K562 (cell line): ENCODE results near the gene GLB1L. TPM values are rescaled to one million over a fixed set of nuclear protein-coding genes. Genes with fewer than 3 reads are reported as not detected.

Experiments used
- ARNT ChIP-seq, 2 experiments: fragments of 450-650 bp; IDR thresholded peaks; 2 replicates each; pipeline ENCODE4 v1.6.1; 2016; ENCODE audit warnings: mild to moderate bottlenecking in 1 of 2
- CBFB ChIP-seq: sonication (generic); formaldehyde crosslinking; IDR thresholded peaks from 2 replicates; pipeline ENCODE4 v1.4.0; 2020; ENCODE audit warnings: mild to moderate bottlenecking, missing genetic modification reagents
- CBX1 ChIP-seq: sonication (generic); IDR thresholded peaks from 2 replicates; pipeline ENCODE4 v1.6.1; 2016; ENCODE audit warnings: antibody characterized with exemption, low read depth, mild to moderate bottlenecking
- CCNT2 ChIP-seq: IDR thresholded peaks from 2 replicates; pipeline ENCODE4 v1.6.1; 2011; ENCODE audit warnings: borderline replicate concordance, low read depth, mild to moderate bottlenecking, moderate library complexity, mixed read lengths, low read length; ENCODE audit not compliant: insufficient read length; ENCODE audit errors: extremely low read depth
- CEBPG ChIP-seq, 3 experiments: fragments of 200-800 bp in 1 of 3; sonication (Bioruptor generic) in 1 of 3; sonication (generic) in 1 of 3; formaldehyde crosslinking in 1 of 3; IDR thresholded peaks in 2 of 3; conservative IDR thresholded peaks in 1 of 3; 2 replicates each; pipeline versions ENCODE4 v1.6.1 to v1.8.0; 2016 to 2022; ENCODE audit warnings: missing compliant biosample characterization in 2 of 3, missing genetic modification characterization in 2 of 3, mild to moderate bottlenecking in 1 of 3, missing genetic modification reagents in 1 of 3
- L3MBTL2 ChIP-seq: fragments of 450-650 bp; IDR thresholded peaks from 2 replicates; pipeline ENCODE4 v1.6.1; 2016; ENCODE audit warnings: mild to moderate bottlenecking, moderate library complexity
- NR4A1 ChIP-seq, 2 experiments: fragments of 250-450 bp in 1 of 2; fragments of 450-650 bp in 1 of 2; sonication (Bioruptor Pico) in 1 of 2; IDR thresholded peaks; 2 replicates each; pipeline versions ENCODE4 v1.4.0 to v1.6.1; 2016 to 2020; ENCODE audit warnings: mild to moderate bottlenecking in 2 of 2, missing compliant biosample characterization in 1 of 2, missing genetic modification characterization in 1 of 2, moderate library complexity in 1 of 2
- NRF1 ChIP-seq, 2 experiments: fragments of 450-650 bp; IDR thresholded peaks in 1 of 2; conservative IDR thresholded peaks in 1 of 2; 2 replicates each; pipeline ENCODE4 v1.6.1; 2014; ENCODE audit warnings: mild to moderate bottlenecking in 2 of 2
- PATZ1 ChIP-seq: fragments of 250-450 bp; sonication (Bioruptor Pico); IDR thresholded peaks from 2 replicates; pipeline ENCODE4 v1.5.0; 2020; ENCODE audit warnings: mild to moderate bottlenecking, borderline replicate concordance
- PKNOX1 ChIP-seq: fragments of 450-650 bp; IDR thresholded peaks from 2 replicates; pipeline ENCODE4 v1.6.1; 2016
- POLR2AphosphoS5 ChIP-seq: IDR thresholded peaks from 2 replicates; pipeline ENCODE4 v1.6.1; 2011; ENCODE audit warnings: mild to moderate bottlenecking, low read depth, low read length, moderate library complexity; ENCODE audit not compliant: control insufficient read depth, insufficient read depth
- POLR2H ChIP-seq: IDR thresholded peaks from 2 replicates; pipeline ENCODE4 v1.6.1; 2016; ENCODE audit warnings: missing genetic modification characterization, low read depth, mild to moderate bottlenecking, control low read depth, missing compliant biosample characterization, moderate library complexity
- SMAD4 ChIP-seq: fragments of 250-450 bp; sonication (Bioruptor Pico); conservative IDR thresholded peaks from 2 replicates; pipeline ENCODE4 v1.8.0; 2021; ENCODE audit warnings: inconsistent platforms, mild to moderate bottlenecking, moderate library complexity
- SMARCB1 ChIP-seq: IDR thresholded peaks from 2 replicates; pipeline ENCODE4 v1.6.1; 2011; ENCODE audit warnings: improper control_type of control experiment, low read depth; ENCODE audit not compliant: insufficient read length
- SP1 ChIP-seq: sonication (generic); formaldehyde crosslinking; IDR thresholded peaks from 2 replicates; pipeline ENCODE4 v1.8.1; 2022; ENCODE audit warnings: mild to moderate bottlenecking, missing genetic modification reagents
- ZNF175 ChIP-seq: fragments of 200-800 bp; sonication (Bioruptor generic); IDR thresholded peaks from 2 replicates; pipeline ENCODE4 v1.6.1; 2016; ENCODE audit warnings: low read depth, mild to moderate bottlenecking, missing genetic modification characterization, missing compliant biosample characterization
- ZNF197 ChIP-seq: fragments of 200-800 bp; sonication (Bioruptor generic); IDR thresholded peaks from 2 replicates; pipeline ENCODE4 v1.6.1; 2016; ENCODE audit warnings: low read depth, missing genetic modification characterization, missing compliant biosample characterization
- ZNF436 ChIP-seq: fragments of 250-450, 450-650 bp; sonication (Bioruptor Pico); formaldehyde crosslinking; IDR thresholded peaks from 2 replicates; pipeline ENCODE4 v1.7.0; 2020; ENCODE audit warnings: mild to moderate bottlenecking
- ZNF551 ChIP-seq: fragments of 250-450 bp; sonication (Bioruptor Pico); IDR thresholded peaks from 2 replicates; pipeline ENCODE4 v1.5.0; 2021; ENCODE audit warnings: mild to moderate bottlenecking, moderate library complexity
- ZNF583 ChIP-seq: fragments of 250-450 bp; sonication (Bioruptor Pico); IDR thresholded peaks from 2 replicates; pipeline ENCODE4 v1.4.0; 2020
- polyA plus RNA-seq, 8 experiments: library from polyadenylated mRNA; depleted of rRNA in 4 of 8; stranded (reverse) in 5 of 8; unstranded in 3 of 8; fragments of >200 nt; fragmentation: Nextera tagmentation in 2 of 8; fragmentation: Illumina TruSeq in 1 of 8; extraction: Ambion mirVana in 2 of 8; extraction: Trizol in 1 of 8; gene quantifications; 2 replicates each; pipeline versions ENCODE4 v1.2.1 to v1.2.3, GENCODE V29; 2011 to 2014; ENCODE audit warnings: inconsistent platforms in 1 of 8, missing spikeins in 1 of 8
- total RNA-seq, 7 experiments: library from RNA; depleted of rRNA in 6 of 7; stranded (reverse); fragments of >200 nt in 6 of 7; fragmentation: Illumina TruSeq in 2 of 7; extraction: Trizol in 2 of 7; gene quantifications; 2 replicates each; pipeline versions ENCODE4 v1.2.1 to v1.2.3, GENCODE V29; 2011 to 2021; ENCODE audit warnings: low replicate concordance in 1 of 7
- TF ChIP-seq, protein P1 (sequence below), 2 experiments: IDR thresholded peaks; 2 replicates each; pipeline ENCODE4 v1.6.1; 2011; ENCODE audit warnings: borderline replicate concordance in 1 of 2, control low read depth in 1 of 2, low read depth in 1 of 2, low read length in 1 of 2, mild to moderate bottlenecking in 1 of 2, mixed read lengths in 1 of 2, moderate library complexity in 1 of 2; ENCODE audit not compliant: insufficient read depth in 1 of 2, insufficient read length in 1 of 2, poor library complexity in 1 of 2, severe bottlenecking in 1 of 2; ENCODE audit errors: extremely low read depth in 1 of 2

Gene GLB1L
- total and polyA plus RNA-seq, 9 of the 15 experiments (the other 6 are each of a cell fraction or from before 2014, with no cell fraction given): 0.42 to 2.9 (median 2.5) TPM

GRCh38 chr2:219229305-219230058 is 15.8 kb downstream of the GLB1L start, which contains the start of the genes ANKZF1 and ATG9A (continued):
- TF ChIP-seq, protein P1, sequence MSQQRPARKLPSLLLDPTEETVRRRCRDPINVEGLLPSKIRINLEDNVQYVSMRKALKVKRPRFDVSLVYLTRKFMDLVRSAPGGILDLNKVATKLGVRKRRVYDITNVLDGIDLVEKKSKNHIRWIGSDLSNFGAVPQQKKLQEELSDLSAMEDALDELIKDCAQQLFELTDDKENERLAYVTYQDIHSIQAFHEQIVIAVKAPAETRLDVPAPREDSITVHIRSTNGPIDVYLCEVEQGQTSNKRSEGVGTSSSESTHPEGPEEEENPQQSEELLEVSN (IDR thresholded peaks at IDR 0.05; ENCODE audit: borderline replicate concordance in 1 of 2, extremely low read depth in 1 of 2, insufficient read depth in 1 of 2, insufficient read length in 1 of 2, low read depth in 1 of 2, low read length in 1 of 2, poor library complexity in 1 of 2, severe bottlenecking in 1 of 2): peak; percentile 12 to 45
- TF ChIP-seq ZNF551: no peak
- peak; percentile 50; the same call in 1 of the 2 replicates for TF ChIP-seq CBX1
- TF ChIP-seq SMARCB1: no peak
- TF ChIP-seq ARNT (IDR thresholded peaks at IDR 0.05): no peak
- TF ChIP-seq SP1: peak; percentile 93
- TF ChIP-seq NR4A1 (CRISPR knock-in tag; IDR thresholded peaks at IDR 0.05): no peak
- TF ChIP-seq NR4A1 (tag; IDR thresholded peaks at IDR 0.05): peak; percentile 67; the same call in 1 of the 2 replicates
- TF ChIP-seq ZNF175 (CRISPR knock-in tag): peak; percentile 58
- peak; percentile 100 for TF ChIP-seq PKNOX1
- TF ChIP-seq ZNF436 (CRISPR knock-in tag): no peak
- 0 out of 2 replicates have a peak, but pooled peaks have one; percentile 49 for TF ChIP-seq ZNF583 (CRISPR knock-in tag)
- peak; percentile 90 for TF ChIP-seq ZNF197 (CRISPR knock-in tag)
- TF ChIP-seq POLR2AphosphoS5: peak; percentile 86
- peak; percentile 19; the same call in 1 of the 2 replicates for TF ChIP-seq L3MBTL2
- no peak for TF ChIP-seq PATZ1 (CRISPR knock-in tag)
- TF ChIP-seq SMAD4 (CRISPR knock-in tag): peak; percentile 93
- peak; percentile 57 for TF ChIP-seq CCNT2
- TF ChIP-seq NRF1 (conservative IDR thresholded peaks at IDR 0.05 in 1 of 2, IDR thresholded peaks at IDR 0.05 in 1 of 2): peak; percentile 82 to 83
- TF ChIP-seq CBFB (CRISPR knock-in tag): no peak
- TF ChIP-seq CEBPG (CRISPR knock-in tag; IDR thresholded peaks at IDR 0.05): peak; percentile 59; the same call in 1 of the 2 replicates
- no peak for TF ChIP-seq CEBPG (tag; conservative IDR thresholded peaks at IDR 0.05 in 1 of 2, IDR thresholded peaks at IDR 0.05 in 1 of 2)
- peak; percentile 72 for TF ChIP-seq POLR2H (tag)
